H9 (cell line): Measurements from ENCODE around the gene PDS5B. TPM values are rescaled to one million over a fixed set of nuclear protein-coding genes. Genes with fewer than 3 reads are reported as not detected.

Experiments used
- DNase-seq: peaks from one replicate; pipeline ENCODE4 v3.0.0-alpha.2; 2017
- H2AFZ ChIP-seq: one replicate; pipeline ENCODE4 v1.6.1; 2013; ENCODE audit warnings: mild to moderate bottlenecking, low read length, control low read depth, moderate library complexity
- H2AK5ac ChIP-seq: 2 replicates; pipeline ENCODE4 v1.6.1; 2013; ENCODE audit warnings: low read length, control low read depth, mixed read lengths; ENCODE audit not compliant: insufficient read length
- H2BK120ac ChIP-seq: one replicate; pipeline ENCODE4 v1.6.1; 2013; ENCODE audit warnings: low read depth, mild to moderate bottlenecking, low read length, control low read depth, inconsistent platforms; ENCODE audit not compliant: poor library complexity, severe bottlenecking
- H2BK12ac ChIP-seq: 2 replicates; pipeline ENCODE4 v1.6.1; 2013; ENCODE audit warnings: low read length, control low read depth, mixed read lengths, low read depth; ENCODE audit not compliant: insufficient read length
- H2BK15ac ChIP-seq: 2 replicates; pipeline ENCODE4 v1.6.1; 2013; ENCODE audit warnings: low read depth, low read length, control low read depth
- H2BK20ac ChIP-seq: one replicate; pipeline ENCODE4 v1.6.1; 2013; ENCODE audit warnings: low read depth, mild to moderate bottlenecking, low read length, control low read depth, inconsistent platforms; ENCODE audit not compliant: poor library complexity, severe bottlenecking
- H2BK5ac ChIP-seq: 2 replicates; pipeline ENCODE4 v1.6.1; 2013; ENCODE audit warnings: low read length, control low read depth, mixed read lengths; ENCODE audit not compliant: insufficient read length
- H3K14ac ChIP-seq: 2 replicates; pipeline ENCODE4 v1.6.1; 2013; ENCODE audit warnings: low read length, control low read depth; ENCODE audit not compliant: insufficient read depth
- H3K18ac ChIP-seq: 2 replicates; pipeline ENCODE4 v1.6.1; 2013; ENCODE audit warnings: low read depth, mild to moderate bottlenecking, mixed read lengths, low read length, control low read depth; ENCODE audit not compliant: insufficient read length
- H3K23ac ChIP-seq: 2 replicates; pipeline ENCODE4 v1.6.1; 2013; ENCODE audit warnings: low read length, control low read depth, mixed read lengths, low read depth; ENCODE audit not compliant: insufficient read length
- H3K23me2 ChIP-seq: 2 replicates; pipeline ENCODE4 v1.6.1; 2013; ENCODE audit warnings: low read depth, mild to moderate bottlenecking, mixed read lengths, low read length, control low read depth; ENCODE audit not compliant: insufficient read length, poor library complexity, severe bottlenecking
- H3K27ac ChIP-seq: 2 replicates; pipeline ENCODE4 v1.5.1; 2013; ENCODE audit warnings: low read length, control low read depth, mixed read lengths, low read depth; ENCODE audit not compliant: insufficient read length
- H3K27me3 ChIP-seq: 2 replicates; pipeline ENCODE4 v1.6.1; 2013; ENCODE audit warnings: low read length, control low read depth, inconsistent platforms; ENCODE audit not compliant: insufficient read depth
- H3K4ac ChIP-seq: 2 replicates; pipeline ENCODE4 v1.6.1; 2013; ENCODE audit warnings: low read depth, mild to moderate bottlenecking, control low read depth, inconsistent platforms, low read length, moderate library complexity
- H3K4me1 ChIP-seq: 2 replicates; pipeline ENCODE4 v1.6.1; 2013; ENCODE audit warnings: low read length, control low read depth, inconsistent platforms; ENCODE audit not compliant: insufficient read depth
- H3K4me2 ChIP-seq: 2 replicates; pipeline ENCODE4 v1.6.1; 2013; ENCODE audit warnings: low read length, control low read depth, mixed read lengths; ENCODE audit not compliant: insufficient read length, insufficient read depth
- H3K56ac ChIP-seq: 2 replicates; pipeline ENCODE4 v1.6.1; 2013; ENCODE audit warnings: low read depth, mild to moderate bottlenecking, mixed read lengths, low read length, control low read depth; ENCODE audit not compliant: insufficient read length
- H3K79me1 ChIP-seq: 2 replicates; pipeline ENCODE4 v1.6.1; 2013; ENCODE audit warnings: low read depth, mild to moderate bottlenecking, moderate library complexity, low read length, control low read depth, inconsistent platforms; ENCODE audit not compliant: insufficient read depth, poor library complexity, severe bottlenecking
- H3K79me2 ChIP-seq: 2 replicates; pipeline ENCODE4 v1.6.1; 2013; ENCODE audit warnings: low read length, control low read depth, inconsistent platforms; ENCODE audit not compliant: insufficient read depth
- H3K9ac ChIP-seq: 2 replicates; pipeline ENCODE4 v1.6.1; 2013; ENCODE audit warnings: low read length, control low read depth, mixed read lengths; ENCODE audit not compliant: insufficient read length; ENCODE audit errors: extremely low read depth
- H3K9me3 ChIP-seq: one replicate; pipeline ENCODE4 v1.6.1; 2013; ENCODE audit warnings: low read depth, low read length, inconsistent platforms; ENCODE audit not compliant: control insufficient read depth
- H3T11ph ChIP-seq: one replicate; pipeline ENCODE4 v1.6.1; 2013; ENCODE audit warnings: mild to moderate bottlenecking, low read length, control low read depth, inconsistent platforms
- H4K20me1 ChIP-seq: one replicate; pipeline ENCODE4 v1.6.1; 2013; ENCODE audit not compliant: control insufficient read depth, insufficient read length, insufficient read depth
- H4K5ac ChIP-seq: 2 replicates; pipeline ENCODE4 v1.6.1; 2013; ENCODE audit warnings: low read depth, mild to moderate bottlenecking, mixed read lengths, low read length, control low read depth; ENCODE audit not compliant: insufficient read length
- H4K8ac ChIP-seq: replicated peaks from 2 replicates; pipeline ENCODE4 v1.6.1; 2013; ENCODE audit warnings: low read length, control low read depth, mixed read lengths, low read depth; ENCODE audit not compliant: insufficient read length
- H4K91ac ChIP-seq: 2 replicates; pipeline ENCODE4 v1.6.1; 2013; ENCODE audit warnings: low read depth, mild to moderate bottlenecking, moderate library complexity, mixed read lengths, low read length, control low read depth; ENCODE audit not compliant: insufficient read length
- H3K27ac Mint-ChIP-seq, 3 experiments: 2 replicates in 2 of 3; 3 replicates in 1 of 3; pipeline ENCODE4 v1.8.0; 2020 to 2021; ENCODE audit warnings: mixed read lengths in 3 of 3, mild to moderate bottlenecking in 1 of 3, moderate library complexity in 1 of 3
- H3K27me3 Mint-ChIP-seq: 2 replicates; pipeline ENCODE4 v1.8.0; 2021; ENCODE audit warnings: low read depth, mild to moderate bottlenecking, moderate library complexity, mixed read lengths
- H3K36me3 Mint-ChIP-seq, 3 experiments: 2 replicates in 2 of 3; 3 replicates in 1 of 3; pipeline ENCODE4 v1.8.0; 2020 to 2021; ENCODE audit warnings: low read depth in 3 of 3, mixed read lengths in 3 of 3; ENCODE audit not compliant: insufficient read depth in 1 of 3
- H3K4me1 Mint-ChIP-seq, 2 experiments: 2 replicates each; pipeline ENCODE4 v1.8.0; 2020; ENCODE audit warnings: mixed read lengths in 2 of 2
- H3K4me3 Mint-ChIP-seq, 2 experiments: 2 replicates in 1 of 2; 3 replicates in 1 of 2; pipeline ENCODE4 v1.8.0; 2020 to 2021; ENCODE audit warnings: mild to moderate bottlenecking in 2 of 2, mixed read lengths in 2 of 2, moderate library complexity in 1 of 2
- H3K9me3 Mint-ChIP-seq, 2 experiments: 2 replicates in 1 of 2; 3 replicates in 1 of 2; pipeline ENCODE4 v1.8.0; 2020; ENCODE audit warnings: mild to moderate bottlenecking in 2 of 2, mixed read lengths in 2 of 2, moderate library complexity in 1 of 2
- CTCF ChIP-seq: fragments of 200-600 bp; sonication (generic); conservative IDR thresholded peaks from 3 replicates; pipeline ENCODE4 v1.8.0; 2021; ENCODE audit warnings: antibody characterized with exemption, mild to moderate bottlenecking
- whole genome bisulfite sequencing: extraction: QIAGEN DNeasy Blood & Tissue Kit; methylation state at CpG from one replicate; pipeline ENCODE4 v1.1.7; 2013; ENCODE audit warnings: missing lambda C conversion rate, low lambda C conversion rate, mixed read lengths; ENCODE audit not compliant: insufficient read length; ENCODE audit errors: extremely low coverage; 5-methylcytosine and 5-hydroxymethylcytosine counted together
- total RNA-seq: library from RNA; stranded (reverse); gene quantifications from 2 replicates; pipeline ENCODE4 v1.2.1, GENCODE V29; 2021

PDS5B gene
- total RNA-seq, 1 experiment from 2014 or later = 50.0 TPM

- no peaks in the 10 kb centered on the region for H3K23me2 ChIP-seq
- 0 out of 7 replicates have a peak overlapping the region, but pooled peaks of 1 of the 3 experiments have one; percentile 73 for H3K27ac Mint-ChIP-seq
- H2BK5ac ChIP-seq = no peak overlapping the region
- no peak overlapping the region for H4K5ac ChIP-seq
- H3K4me2 ChIP-seq = no peak overlapping the region
- no peak overlapping the region for H2BK20ac ChIP-seq
- H3K23ac ChIP-seq = no peak overlapping the region
- H4K20me1 ChIP-seq = no peaks in the 10 kb centered on the region
- H2BK12ac ChIP-seq = no peak overlapping the region
- H3K18ac ChIP-seq = no peak overlapping the region
- H3K9me3 ChIP-seq = no peaks in the 10 kb centered on the region
- no peak overlapping the region for H2BK120ac ChIP-seq
- no peak overlapping the region for H4K8ac ChIP-seq
- no peak overlapping the region for H2AFZ ChIP-seq
- H3K14ac ChIP-seq = no peak overlapping the region
- no peak overlapping the region for H3K56ac ChIP-seq
- no peak overlapping the region for H3T11ph ChIP-seq
- H3K27me3 Mint-ChIP-seq = no peaks in the 10 kb centered on the region
- TF ChIP-seq CTCF = no peak
- no peak overlapping the region for H3K9ac ChIP-seq
- H3K9me3 Mint-ChIP-seq = no peaks in the 10 kb centered on the region
- no peaks in the 10 kb centered on the region for H3K79me1 ChIP-seq
- H3K4ac ChIP-seq = no peak overlapping the region
- H3K27ac ChIP-seq = no peak overlapping the region
- no peaks in the 10 kb centered on the region for H3K27me3 ChIP-seq
- WGBS = no CpG with 5 or more reads among the region's 1 CpG
- no peak overlapping the region for H2BK15ac ChIP-seq
- no peak overlapping the region for H4K91ac ChIP-seq
- H3K36me3 Mint-ChIP-seq = peaks cover 0 to 6% (median 4%) of the 10 kb centered on the region in 3 experiments; a peak in 1 of 7 replicates
- no peaks in the 10 kb centered on the region for H3K79me2 ChIP-seq
- no peak for DNase-seq
- H3K4me3 Mint-ChIP-seq = no peak overlapping the region
- no peaks in the 10 kb centered on the region for H3K4me1 ChIP-seq
- no peak overlapping the region for H2AK5ac ChIP-seq
- peaks cover 0 to 8% of the 10 kb centered on the region in 2 experiments; a peak in 1 of 4 replicates for H3K4me1 Mint-ChIP-seq
Measured at GRCh38 chr13:32737679-32738078, 151.4 kb downstream of the PDS5B start.
